ENCODE data around the gene PFDN6. TPM values are rescaled to one million over a fixed set of nuclear protein-coding genes. Genes with fewer than 3 reads are reported as not detected.

PFDN6 gene
- total RNA-seq, 2 experiments from 2014 or later: 9.7 to 11.7 TPM

DNA sequence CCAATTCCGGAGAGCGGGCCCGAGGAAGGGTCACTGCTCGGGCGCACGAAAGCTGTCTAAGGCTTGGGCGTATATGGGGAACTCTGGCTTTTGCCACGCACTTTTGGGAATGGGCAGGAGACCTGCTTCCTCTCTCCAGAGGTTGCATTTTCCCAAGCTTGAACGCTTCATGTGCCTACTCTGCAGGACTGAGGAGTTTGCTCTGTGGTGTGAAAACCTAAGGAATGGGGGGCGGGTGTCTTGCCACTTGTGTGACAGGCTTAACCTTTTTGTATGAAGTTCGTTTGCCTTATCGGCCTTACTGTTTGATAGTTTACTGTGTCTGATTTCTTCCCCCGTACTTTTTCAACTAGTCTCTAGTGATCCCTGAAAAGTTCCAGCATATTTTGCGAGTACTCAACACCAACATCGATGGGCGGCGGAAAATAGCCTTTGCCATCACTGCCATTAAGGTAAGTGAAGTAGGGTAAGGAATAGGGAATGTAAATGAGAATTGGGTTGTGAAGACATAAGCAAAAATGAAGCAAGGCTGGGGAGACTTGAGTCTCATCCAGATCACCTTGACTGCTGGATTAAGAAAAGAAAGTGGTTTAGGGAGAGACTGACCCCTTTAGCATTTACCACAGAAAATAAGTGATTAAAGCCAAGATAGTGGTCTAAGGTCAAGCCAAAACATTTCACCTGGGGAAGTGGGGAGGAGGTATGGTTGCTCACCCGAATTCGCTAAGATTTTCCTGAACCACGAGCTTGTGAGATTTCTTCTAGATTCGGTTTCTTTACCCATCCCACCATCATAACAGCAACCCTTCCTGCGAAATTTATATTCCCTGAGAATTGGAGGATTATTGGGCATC, 16.9 kb upstream of the PFDN6 start:
- POLR2A ChIA-PET: interaction anchor here (0.6 to 4.2 kb wide), 36 partner anchors 8 to 1314 kb away, joined by 3 to 105 read pairs (median 5); partner anchors contain the start of genes BAK1, BRD2, CUTA and HLA-DPB1
- H3K9me3 ChIP-seq (ENCODE audit: control insufficient read depth in 1 of 2, insufficient read depth in 1 of 2, low read length in 2 of 2): no peaks in the 10 kb centered on the region

GRCh38 chr6:33273129-33273923, 16.1 kb upstream of the PFDN6 start:
- Histone ChIP-seq H3K9me3 (ENCODE audit: control insufficient read depth in 1 of 2, insufficient read depth in 1 of 2, low read length in 2 of 2) (no peaks in the 10 kb centered on the region), H3K4me1 (ENCODE audit: insufficient read depth, low read length) (peaks cover 75% of the 10 kb centered on the region), H3K27ac (ENCODE audit: low read depth in 1 of 2, low read length in 2 of 2) (peak overlapping the region in 1 of 2 donors; percentile 92), H3K4me3 (ENCODE audit: low read length) (peak overlapping the region; percentile 93), H3K36me3 (ENCODE audit: insufficient read depth, low read length) (peaks cover 58% of the 10 kb centered on the region), H3K27me3 (ENCODE audit: control insufficient read depth in 1 of 2, insufficient read depth in 2 of 2, low read length in 2 of 2) (no peaks in the 10 kb centered on the region)
- DNase-seq (peak in 1 of 14 experiments; percentile 17), ATAC-seq (ENCODE audit: poor library complexity) (no peak)
- H3K27me3 Mint-ChIP-seq: no peaks in the 10 kb centered on the region
- no peaks in the 10 kb centered on the region for H3K9me3 Mint-ChIP-seq
- peak overlapping the region; percentile 97 for H3K27ac Mint-ChIP-seq
- H3K36me3 Mint-ChIP-seq (ENCODE audit: low read depth): peaks cover 90% of the 10 kb centered on the region
- peaks cover 82% of the 10 kb centered on the region for H3K4me1 Mint-ChIP-seq (ENCODE audit: low read depth)
- intact Hi-C loops (cut with DNase I, micrococcal nuclease): loop anchor here (2.0 to 10.0 kb wide), 6 partner anchors 39 to 1371 kb away; partner anchors contain the start of genes LEMD2 (in 1 of the 2), RXRB (in 1 of the 2), SLC39A7 (in 1 of the 2) and TAPBP (in 1 of the 2)
- CTCF ChIA-PET: interaction anchor here (0.9 to 1.3 kb wide), 2 partner anchors 26 to 438 kb away, joined by 3 read pairs; partner anchors contain the start of gene UQCC2
- no peak for TF ChIP-seq CTCF (IDR thresholded peaks at IDR 0.05)
- POLR2A ChIA-PET: interaction anchor here (3.0 to 4.2 kb wide), 4 partner anchors 16 to 71 kb away, joined by 57 to 105 read pairs (median 88); partner anchors contain the start of genes PFDN6, RGL2 and WDR46
- peak overlapping the region; percentile 96 for H3K4me3 Mint-ChIP-seq

More for the DNA sequence above, 16.9 kb upstream of the PFDN6 start:
- H3K9me3 Mint-ChIP-seq: no peaks in the 10 kb centered on the region
- peaks cover 90% of the 10 kb centered on the region for H3K36me3 Mint-ChIP-seq (ENCODE audit: low read depth)
- intact Hi-C loops (cut with DNase I, micrococcal nuclease): loop anchor here (2.0 to 10.0 kb wide), 6 partner anchors 40 to 1370 kb away; partner anchors contain the start of genes LEMD2 (in 1 of the 2), RXRB (in 1 of the 2), SLC39A7 (in 1 of the 2) and TAPBP (in 1 of the 2)
- H3K36me3 ChIP-seq (ENCODE audit: insufficient read depth, low read length): peaks cover 66% of the 10 kb centered on the region
- no peaks in the 10 kb centered on the region for H3K27me3 Mint-ChIP-seq
- H3K27ac Mint-ChIP-seq: peak overlapping the region; percentile 97
- peaks cover 67% of the 10 kb centered on the region for H3K4me1 ChIP-seq (ENCODE audit: insufficient read depth, low read length)
- peak overlapping the region; percentile 96 for H3K4me3 Mint-ChIP-seq
- ATAC-seq (ENCODE audit: poor library complexity) (peak; percentile 3), DNase-seq (peak in 2 of 14 experiments; percentile 17 to 30)
- H3K27ac ChIP-seq (ENCODE audit: low read depth in 1 of 2, low read length in 2 of 2): peak overlapping the region; percentile 92
- TF ChIP-seq CTCF (IDR thresholded peaks at IDR 0.05): no peak
- no peaks in the 10 kb centered on the region for H3K27me3 ChIP-seq (ENCODE audit: control insufficient read depth in 1 of 2, insufficient read depth in 2 of 2, low read length in 2 of 2)
- peak overlapping the region; percentile 93 for H3K4me3 ChIP-seq (ENCODE audit: low read length)
- CTCF ChIA-PET: interaction anchor here (0.6 to 2.0 kb wide), 6 partner anchors 17 to 439 kb away, joined by 3 to 16 read pairs (median 4); partner anchors contain the start of genes PFDN6, UQCC2 and WDR46
- H3K4me1 Mint-ChIP-seq (ENCODE audit: low read depth): peaks cover 75% of the 10 kb centered on the region

Measured in CD4-positive, alpha-beta T cell (primary cell).